ENCODE measurements around the gene KLHL11.
"Not testable (repeated sequence)": the region's sequence is repeated elsewhere in the genome, so short reads cannot be mapped to it uniquely, and the experiment has no call there.

KLHL11 gene

DNA sequence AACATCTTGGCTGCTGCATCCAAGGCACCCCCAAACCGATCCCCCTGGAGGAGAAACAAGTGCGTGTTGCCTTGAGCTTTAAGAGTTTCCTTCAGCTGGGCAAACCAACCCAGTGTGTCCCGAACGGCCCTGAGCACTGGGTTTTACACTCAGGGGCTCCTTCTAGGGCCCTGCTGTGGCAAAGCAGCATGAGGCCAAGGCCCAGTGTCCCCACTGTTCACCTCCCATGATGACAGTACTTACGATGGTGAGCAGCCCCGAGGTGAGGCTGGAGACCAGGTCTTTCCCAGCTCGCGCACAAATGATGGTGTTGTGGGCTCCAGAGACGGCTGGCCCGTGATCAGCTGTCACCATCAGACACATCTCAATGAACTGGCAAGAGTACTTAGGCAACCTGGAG lies 6.6 kb upstream of the KLHL11 start:
- no peak for DNase-seq
- TF ChIP-seq POLR2A (IDR thresholded peaks at IDR 0.05; ENCODE audit: low read length) (no peak), GATA1 (IDR thresholded peaks at IDR 0.05; ENCODE audit: low read depth, low read length) (no peak)

DNA sequence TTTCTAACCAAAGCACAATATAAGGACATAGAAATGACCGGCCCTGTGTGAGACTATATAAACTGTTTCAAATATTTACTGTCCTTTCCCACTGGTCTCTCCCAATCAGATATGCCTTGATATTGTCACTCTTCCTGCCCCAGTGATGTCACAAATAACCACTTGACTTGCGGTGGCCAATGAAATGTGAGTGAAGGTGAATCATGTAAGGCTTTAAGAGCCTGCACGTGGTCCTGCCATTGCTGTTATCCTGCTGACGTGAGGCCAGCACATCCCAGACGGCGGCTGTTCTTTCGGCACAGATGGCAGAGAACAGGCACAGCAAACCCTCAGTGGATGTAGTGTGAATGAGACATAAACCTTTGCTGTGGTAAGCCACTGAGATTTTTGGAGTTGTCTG lies 5.4 kb upstream of the KLHL11 start:
- no peak for DNase-seq
- no peak for TF ChIP-seq GATA1 (IDR thresholded peaks at IDR 0.05; ENCODE audit: low read depth, low read length)
- TF ChIP-seq POLR2A (IDR thresholded peaks at IDR 0.05; ENCODE audit: low read length): no peak

DNA sequence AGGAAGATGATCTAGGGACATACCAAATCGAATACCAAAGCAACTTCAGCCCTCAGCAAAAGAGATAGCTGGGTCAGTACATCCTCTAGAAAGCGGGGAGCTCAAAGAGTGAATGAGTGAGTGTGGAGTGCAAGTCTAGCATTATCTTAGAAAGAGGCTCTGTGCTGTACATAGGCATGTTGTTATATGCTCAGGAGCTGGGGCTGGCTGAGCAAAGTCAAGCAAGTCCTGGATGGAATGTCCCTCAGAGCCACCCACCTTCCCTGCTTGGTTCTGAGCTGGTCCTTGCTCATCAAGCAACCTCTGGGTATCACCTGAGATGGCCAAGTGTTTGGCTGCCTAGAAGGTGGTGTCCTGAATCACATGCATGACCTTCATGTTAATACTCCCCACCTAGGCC lies 4.9 kb upstream of the KLHL11 start:
- TF ChIP-seq GATA1 (IDR thresholded peaks at IDR 0.05; ENCODE audit: low read depth, low read length) (no peak), POLR2A (IDR thresholded peaks at IDR 0.05; ENCODE audit: low read length) (no peak)
- DNase-seq: no peak

DNA sequence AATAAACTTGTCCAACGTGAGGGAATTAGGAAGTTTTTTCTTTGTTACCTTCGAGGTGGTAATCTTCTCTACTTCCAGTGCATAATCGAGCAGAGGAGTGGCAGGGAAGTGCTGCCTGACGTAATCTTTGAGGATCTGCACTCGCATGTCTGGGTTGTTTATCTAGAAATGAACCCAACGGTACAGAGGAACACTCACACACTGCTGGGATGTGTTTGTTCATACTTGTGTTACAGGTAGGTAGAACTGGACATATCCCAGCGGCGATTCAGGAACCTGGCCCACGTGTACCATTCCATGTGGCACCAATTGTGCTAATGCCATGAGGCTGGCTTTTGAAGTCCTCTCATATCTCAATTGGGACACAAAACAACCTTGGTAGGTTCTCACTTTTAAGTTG lies 4.2 kb upstream of the KLHL11 start:
- TF ChIP-seq POLR2A (IDR thresholded peaks at IDR 0.05; ENCODE audit: low read length): no peak
- no peak for TF ChIP-seq GATA1 (IDR thresholded peaks at IDR 0.05; ENCODE audit: low read depth, low read length)

DNA sequence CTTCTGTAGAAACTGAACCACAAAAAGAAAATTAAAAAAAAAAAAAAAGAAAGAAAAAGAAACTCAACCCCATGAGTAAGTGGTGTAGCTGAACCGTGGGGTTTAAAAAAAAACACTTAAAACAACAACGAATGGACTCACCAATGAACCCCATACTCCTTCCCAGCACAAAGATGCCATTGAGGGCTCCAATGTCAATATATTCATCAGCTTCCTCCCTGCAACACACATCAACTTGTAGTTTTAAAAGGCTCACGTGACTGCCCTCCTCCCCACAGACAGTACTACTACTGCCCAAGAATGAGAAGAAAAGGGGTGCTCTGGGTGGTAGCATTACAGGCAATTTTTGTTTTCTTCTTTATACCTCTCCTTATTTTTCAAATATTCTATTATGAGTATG lies 3.3 kb upstream of the KLHL11 start:
- TF ChIP-seq POLR2A (IDR thresholded peaks at IDR 0.05; ENCODE audit: low read length) (no peak), GATA1 (IDR thresholded peaks at IDR 0.05; ENCODE audit: low read depth, low read length) (no peak)
- DNase-seq: no peak

More for the DNA sequence above, 4.2 kb upstream of the KLHL11 start:
- peak in 1 of 2 experiments; percentile 16 for DNase-seq

DNA sequence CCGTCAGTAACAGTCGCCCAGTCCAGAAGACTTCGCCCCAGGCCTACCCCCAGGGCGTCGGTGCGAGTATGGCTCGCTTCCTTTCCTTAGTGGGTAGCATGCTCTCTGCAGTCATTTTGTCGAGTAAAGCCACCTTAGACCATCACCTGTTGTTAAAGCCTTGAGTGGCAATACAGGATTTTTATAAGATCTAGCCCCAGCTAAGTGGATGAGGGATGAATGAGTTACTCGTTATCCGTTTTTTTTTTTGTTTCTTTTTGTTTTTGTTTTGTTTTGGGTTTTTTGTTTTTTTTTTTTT lies 322 bp upstream of the KLHL11 start:
- no peak for DNase-seq
- TF ChIP-seq GATA1 (IDR thresholded peaks at IDR 0.05; ENCODE audit: low read depth, low read length) (no peak), POLR2A (IDR thresholded peaks at IDR 0.05; ENCODE audit: low read length) (no peak)

DNA sequence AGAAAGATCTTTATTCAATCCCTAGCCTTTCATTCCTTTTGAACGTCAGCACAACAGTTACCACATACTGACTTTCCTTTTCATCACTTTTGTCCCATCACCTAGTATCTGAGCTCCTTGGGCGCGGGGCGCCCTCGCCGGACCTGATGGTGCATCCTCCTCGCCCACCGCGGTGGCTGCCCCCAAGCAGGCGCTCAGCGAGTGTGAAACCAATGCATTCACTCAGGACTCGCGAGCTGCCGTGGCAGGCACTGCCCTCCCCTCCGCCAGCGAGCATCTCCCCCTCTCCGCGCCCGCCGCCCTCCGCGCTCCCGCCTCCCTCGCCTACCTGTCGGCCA lies 756 bp downstream of the KLHL11 start:
- no peak for DNase-seq
- TF ChIP-seq POLR2A (IDR thresholded peaks at IDR 0.05; ENCODE audit: low read length) (no peak), GATA1 (IDR thresholded peaks at IDR 0.05; ENCODE audit: low read depth, low read length) (no peak)

DNA sequence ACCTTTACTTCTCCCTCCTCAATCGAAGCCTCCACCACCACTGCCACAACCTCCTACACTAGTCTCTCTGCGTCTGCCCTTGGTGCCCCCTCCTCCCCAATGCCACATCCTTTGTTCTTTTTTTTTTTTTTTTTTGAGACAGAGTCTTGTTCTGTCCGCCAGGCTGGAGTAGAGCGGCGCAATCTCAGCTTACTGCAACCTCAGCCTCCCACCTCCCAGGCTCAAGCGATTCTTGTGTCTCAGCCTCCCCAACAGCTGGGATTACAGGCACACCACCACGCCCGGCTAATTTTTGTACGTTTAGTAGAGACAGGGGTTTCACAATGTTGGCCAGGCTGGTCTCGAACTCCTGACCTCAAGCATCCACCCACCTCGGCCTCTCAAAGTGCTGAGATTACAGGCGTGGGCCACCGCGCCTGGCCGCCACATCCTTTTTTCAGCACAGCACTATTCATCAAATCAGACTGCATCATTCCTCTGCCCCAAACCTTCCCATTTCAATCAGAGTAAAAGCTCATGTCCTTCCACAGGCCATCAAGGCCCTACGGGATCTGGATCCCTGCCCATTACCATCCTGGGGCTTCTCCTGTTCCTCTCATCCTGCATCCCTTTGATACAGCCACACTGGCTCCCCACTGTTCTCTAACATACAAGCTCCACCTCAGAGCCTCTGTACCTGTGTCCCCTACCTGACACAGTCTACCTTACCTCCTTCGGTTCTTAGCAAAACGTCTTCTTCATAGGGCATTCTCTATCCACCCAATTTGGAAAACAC lies 2.0 kb downstream of the KLHL11 start:
- TF ChIP-seq GATA1 (IDR thresholded peaks at IDR 0.05; ENCODE audit: low read depth, low read length) (no peak), POLR2A (IDR thresholded peaks at IDR 0.05; ENCODE audit: low read length) (no peak)
- DNase-seq: no peak

DNA sequence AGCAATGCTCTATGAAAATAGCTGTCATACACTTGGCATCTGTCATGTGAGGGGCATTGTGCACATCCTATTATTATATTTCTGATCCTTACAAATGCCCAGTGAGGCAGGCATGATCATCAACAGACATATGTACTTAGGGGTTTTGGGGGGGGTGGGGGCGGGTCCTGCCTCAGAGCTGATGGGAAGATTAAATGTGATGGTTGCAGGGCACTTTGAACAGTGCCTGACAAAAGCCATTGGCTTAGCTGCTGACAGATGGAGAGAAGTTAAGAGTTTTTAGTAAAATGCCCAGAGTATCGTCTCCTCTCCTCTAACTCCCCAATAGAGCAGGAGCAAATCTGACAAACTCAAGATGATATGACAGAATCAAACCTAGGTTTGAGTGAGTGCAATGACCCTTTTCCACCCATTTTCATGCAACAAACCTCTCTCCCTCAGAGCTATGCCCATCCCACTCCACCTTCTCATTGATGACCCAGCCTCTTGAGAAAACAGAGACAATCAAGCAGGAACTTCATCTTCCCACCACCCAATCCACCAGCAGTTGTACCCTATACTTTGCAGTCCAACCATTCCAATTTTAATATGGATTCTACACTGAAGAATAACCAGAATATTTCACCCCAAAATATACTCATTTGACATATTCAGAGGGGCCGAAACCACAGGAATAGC lies 4.8 kb downstream of the KLHL11 start:
- TF ChIP-seq GATA1 (IDR thresholded peaks at IDR 0.05; ENCODE audit: low read depth, low read length) (no peak), POLR2A (IDR thresholded peaks at IDR 0.05; ENCODE audit: low read length) (no peak)
- no peak for DNase-seq

DNA sequence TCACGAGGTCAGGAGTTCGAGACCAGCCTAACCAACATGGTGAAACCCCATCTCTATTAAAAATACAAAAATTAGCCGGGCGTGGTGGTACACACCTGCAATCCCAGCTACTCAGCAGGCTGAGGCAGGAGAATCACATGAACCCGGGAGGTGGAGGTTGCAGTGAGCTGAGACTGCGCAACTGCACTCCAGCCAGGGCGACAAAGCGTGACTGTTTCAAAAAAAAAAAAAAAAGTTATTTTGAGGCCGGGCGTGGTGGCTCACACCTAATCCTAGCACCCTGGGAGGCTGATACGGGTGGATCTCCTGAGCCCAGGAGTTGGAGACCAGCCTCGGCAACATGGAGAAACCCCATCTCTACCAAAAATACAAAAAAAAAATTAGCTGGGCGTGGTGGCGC lies 13.8 kb downstream of the KLHL11 start:
- DNase-seq: not testable (repeated sequence)

DNA sequence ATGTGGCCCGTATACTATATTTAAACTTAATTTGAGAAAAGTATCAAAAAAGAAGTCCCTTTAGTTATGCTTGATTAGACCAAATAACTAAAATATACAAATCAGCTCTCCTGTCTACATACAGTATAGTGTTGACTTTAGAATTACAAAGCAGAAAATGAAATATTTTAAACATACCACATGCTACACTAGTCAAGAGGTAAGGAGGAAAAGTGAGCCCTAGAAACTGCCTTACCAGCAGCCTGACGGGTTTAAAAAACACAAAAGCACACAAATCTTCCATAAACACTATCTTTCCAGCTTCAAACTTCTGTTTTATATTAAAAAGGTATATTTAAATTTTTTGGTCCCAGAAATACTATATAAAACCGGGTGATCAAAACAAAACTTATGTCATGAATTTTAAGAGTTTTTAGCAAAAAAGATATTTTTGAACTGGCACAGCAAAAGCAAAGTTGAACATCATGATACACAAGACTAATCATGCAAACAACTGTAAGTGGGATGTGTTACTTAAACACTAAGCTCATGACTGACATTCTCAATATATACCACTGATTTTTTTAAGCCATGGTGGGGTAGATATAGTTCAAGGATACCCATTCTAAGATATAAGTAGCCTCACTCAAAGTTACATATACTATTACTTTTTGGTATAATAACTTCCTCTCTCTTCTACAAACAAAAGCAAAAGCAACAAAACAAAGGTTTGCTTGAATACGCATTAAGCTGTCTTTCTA lies 15.8 kb downstream of the KLHL11 start:
- DNase-seq: no peak
- TF ChIP-seq GATA1 (IDR thresholded peaks at IDR 0.05; ENCODE audit: low read depth, low read length): no peak
- TF ChIP-seq POLR2A (IDR thresholded peaks at IDR 0.05; ENCODE audit: low read length): no peak

DNA sequence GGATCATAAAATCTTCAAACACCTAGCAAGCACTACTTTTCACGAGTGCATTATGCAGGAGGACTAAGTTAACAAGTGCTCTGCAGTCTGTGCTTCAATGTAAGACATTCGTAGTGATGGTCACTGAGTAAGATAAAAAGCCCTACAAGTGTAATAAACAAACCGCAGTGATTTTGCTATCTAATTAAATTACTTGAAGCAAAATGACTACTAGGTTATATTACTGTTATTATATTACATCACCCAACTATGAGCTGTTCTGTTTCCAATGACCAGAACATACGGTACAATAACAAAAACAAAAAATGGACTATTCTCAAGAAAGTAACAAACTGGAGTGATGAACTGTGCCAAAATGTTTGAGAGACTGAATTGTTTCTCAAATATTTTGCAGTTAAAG lies 16.4 kb downstream of the KLHL11 start:
- TF ChIP-seq GATA1 (IDR thresholded peaks at IDR 0.05; ENCODE audit: low read depth, low read length) (no peak), POLR2A (IDR thresholded peaks at IDR 0.05; ENCODE audit: low read length) (no peak)
- DNase-seq: no peak

DNA sequence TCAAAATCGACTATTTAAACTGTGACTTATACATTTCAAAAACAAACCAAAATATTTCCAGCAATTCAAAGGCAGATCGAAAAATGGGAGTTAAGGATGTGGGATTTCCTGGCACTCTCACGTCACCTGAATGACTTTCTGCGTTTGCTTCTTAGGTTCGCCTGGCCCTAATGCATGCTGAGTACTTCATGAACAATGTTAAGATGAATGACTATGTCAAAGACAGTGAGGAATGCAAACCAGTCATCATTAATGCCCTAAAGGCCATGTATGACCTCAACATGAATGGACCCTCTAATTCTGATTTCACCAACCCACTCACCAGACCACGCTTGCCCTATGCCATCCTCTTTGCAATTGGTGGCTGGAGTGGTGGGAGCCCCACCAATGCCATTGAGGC lies 20.3 kb downstream of the KLHL11 start:
- TF ChIP-seq GATA1 (IDR thresholded peaks at IDR 0.05; ENCODE audit: low read depth, low read length): no peak
- TF ChIP-seq POLR2A (IDR thresholded peaks at IDR 0.05; ENCODE audit: low read length): no peak
- DNase-seq: no peak

DNA sequence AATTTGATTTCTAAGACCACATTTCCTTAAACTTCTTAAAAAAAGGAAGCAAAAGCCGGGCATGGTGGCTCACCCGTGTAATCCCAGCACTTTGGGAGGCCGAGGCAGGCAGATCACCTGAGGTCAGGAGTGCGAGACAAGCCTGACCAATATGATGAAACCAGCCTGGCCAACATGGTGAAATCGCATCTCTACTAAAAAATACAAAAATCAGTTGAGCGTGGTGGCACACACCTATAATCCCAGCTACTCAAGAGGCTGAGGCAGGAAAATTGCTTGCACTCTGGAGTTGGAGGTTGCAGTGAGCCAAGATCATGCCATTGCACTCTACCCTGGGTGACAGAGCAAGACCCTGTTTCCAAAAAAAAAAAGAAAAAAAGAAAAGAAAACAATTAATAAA lies 24.4 kb downstream of the KLHL11 start:
- not testable (repeated sequence) for DNase-seq

DNA sequence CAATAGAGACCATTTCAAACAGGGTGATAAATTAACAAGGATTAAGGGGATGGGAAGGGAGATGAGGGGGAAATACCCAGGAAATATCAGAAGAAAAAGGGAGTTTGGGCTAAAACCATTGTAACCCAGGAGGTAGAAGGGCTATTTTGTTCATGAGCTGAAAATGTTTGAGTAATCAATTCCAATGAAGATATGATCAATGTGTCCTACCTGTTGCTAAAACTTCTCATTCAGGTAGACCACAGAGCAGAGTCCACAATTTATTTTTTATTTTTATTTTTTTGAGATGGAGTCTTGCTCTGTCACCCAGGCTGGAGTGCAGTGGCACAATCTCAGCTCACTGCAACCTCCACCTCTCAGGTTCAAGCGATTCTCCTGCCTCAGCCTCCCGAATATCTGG lies 25.8 kb downstream of the KLHL11 start:
- not testable (repeated sequence) for DNase-seq
